ENCODE results near the gene DMKN. TPM values are rescaled to one million over a fixed set of nuclear protein-coding genes. Genes with fewer than 3 reads are reported as not detected.

DMKN gene
- total RNA-seq, 4 donors from 2014 or later, result 2.7 to 18.1 (median 10.0) TPM

DNA sequence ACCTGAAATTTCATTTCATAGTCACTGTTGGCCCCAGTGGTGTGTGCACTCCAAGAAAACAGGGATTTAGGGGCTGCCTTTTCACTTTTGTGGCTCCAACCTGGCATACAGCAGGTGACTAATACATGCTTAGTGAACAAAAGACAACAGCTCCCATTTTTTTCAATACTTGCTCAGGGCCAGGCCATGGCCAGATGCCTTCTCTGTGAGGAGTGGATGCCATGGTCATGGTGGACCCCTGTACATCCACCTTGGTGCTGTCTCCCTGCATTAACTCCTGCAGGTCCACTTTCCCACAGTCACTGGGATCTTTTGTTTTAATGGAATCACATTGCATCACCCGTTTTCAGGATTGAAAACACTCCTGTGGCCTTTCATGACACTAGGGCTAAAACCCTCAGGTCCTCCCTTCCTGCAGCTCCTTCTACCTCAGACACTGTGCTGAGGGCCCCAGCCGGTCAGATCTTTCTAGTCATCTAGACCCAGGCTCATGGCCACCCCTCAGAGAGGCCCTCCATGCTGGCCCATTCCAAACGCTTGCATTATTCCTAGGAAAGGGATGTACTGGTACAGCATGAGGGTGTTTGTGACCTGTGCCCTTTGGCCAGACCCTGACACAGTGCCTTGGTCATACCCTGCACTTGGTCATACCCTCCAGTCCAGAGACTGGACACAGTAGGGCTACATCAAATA, 30.8 kb upstream of the DMKN start:
- intact Hi-C loops (cut with DNase I; ENCODE audit: low total_unique reads), result loop anchor here (10.0 kb wide), 2 partner anchors 91 to 171 kb away; partner anchors contain the start of gene KMT2B
- Histone ChIP-seq H3K27me3 (no peaks in the 10 kb centered on the region), H3K4me3 (peak overlapping the region in 3 of 4 donors; percentile 75 to 85 (median 77)), H3K9me3 (no peaks in the 10 kb centered on the region), H3K27ac (peak overlapping the region in 2 of 4 donors; percentile 75 to 81), H3K36me3 (no peaks in the 10 kb centered on the region), H3K4me1 (peaks cover 14 to 21% (median 17%) of the 10 kb centered on the region in 4 donors)
- in situ Hi-C loops (cut with MboI; ENCODE audit: low pct_ligation_motif_present in 1 of 4, low pct_unique_long_range_greater_than_20kb in 1 of 4, low sequenced_read_pairs in 3 of 4), result no loop called here
- DNase-seq, result no peak
- WGBS, 2 donors (ENCODE audit: low coverage in 1 of 2), result 52% methylated on average over 3 of the region's 3 CpGs; no CpG with 5 or more reads in 1 of the 2 donors
- TF ChIP-seq, protein P1, sequence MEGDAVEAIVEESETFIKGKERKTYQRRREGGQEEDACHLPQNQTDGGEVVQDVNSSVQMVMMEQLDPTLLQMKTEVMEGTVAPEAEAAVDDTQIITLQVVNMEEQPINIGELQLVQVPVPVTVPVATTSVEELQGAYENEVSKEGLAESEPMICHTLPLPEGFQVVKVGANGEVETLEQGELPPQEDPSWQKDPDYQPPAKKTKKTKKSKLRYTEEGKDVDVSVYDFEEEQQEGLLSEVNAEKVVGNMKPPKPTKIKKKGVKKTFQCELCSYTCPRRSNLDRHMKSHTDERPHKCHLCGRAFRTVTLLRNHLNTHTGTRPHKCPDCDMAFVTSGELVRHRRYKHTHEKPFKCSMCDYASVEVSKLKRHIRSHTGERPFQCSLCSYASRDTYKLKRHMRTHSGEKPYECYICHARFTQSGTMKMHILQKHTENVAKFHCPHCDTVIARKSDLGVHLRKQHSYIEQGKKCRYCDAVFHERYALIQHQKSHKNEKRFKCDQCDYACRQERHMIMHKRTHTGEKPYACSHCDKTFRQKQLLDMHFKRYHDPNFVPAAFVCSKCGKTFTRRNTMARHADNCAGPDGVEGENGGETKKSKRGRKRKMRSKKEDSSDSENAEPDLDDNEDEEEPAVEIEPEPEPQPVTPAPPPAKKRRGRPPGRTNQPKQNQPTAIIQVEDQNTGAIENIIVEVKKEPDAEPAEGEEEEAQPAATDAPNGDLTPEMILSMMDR (IDR thresholded peaks at IDR 0.05), result no peak

DNA sequence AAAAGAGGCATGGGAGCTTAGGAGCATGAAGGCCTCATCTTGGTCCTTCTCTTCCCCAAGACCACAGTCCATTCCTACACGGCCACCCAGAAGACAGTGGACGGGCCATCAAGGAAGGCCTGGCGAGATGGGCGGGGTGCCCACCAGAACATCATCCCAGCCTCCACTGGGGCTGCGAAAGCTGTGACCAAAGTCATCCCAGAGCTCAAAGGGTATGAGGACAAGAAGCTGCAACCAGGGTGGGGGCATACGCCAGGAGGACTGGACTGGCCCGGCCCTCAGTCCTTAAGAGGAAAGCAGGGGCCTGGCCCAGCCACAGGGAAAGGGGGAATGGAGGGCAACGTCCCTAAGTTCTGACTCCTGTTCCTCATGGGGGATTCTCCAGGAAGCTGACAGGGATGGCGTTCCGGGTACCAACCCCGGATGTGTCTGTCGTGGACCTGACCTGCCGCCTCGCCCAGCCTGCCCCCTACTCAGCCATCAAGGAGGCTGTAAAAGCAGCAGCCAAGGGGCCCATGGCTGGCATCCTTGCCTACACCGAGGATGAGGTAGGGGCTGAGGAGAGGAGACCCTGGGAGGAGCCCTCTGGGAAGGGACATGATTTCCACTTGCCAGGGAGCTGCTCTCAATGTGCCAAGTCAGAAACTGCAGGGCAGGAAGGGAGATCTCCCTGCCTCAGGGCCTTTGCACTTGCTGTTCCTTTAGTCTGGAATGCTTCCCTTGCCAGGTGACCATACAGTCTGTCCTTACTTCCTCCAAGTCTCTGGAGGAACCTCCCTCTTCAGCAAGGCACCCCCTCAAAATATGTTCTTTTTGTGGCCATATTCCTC, 30.0 kb upstream of the DMKN start:
- no peak for DNase-seq
- no peaks in the 10 kb centered on the region for H3K36me3 ChIP-seq
- H3K27ac ChIP-seq, result no peak overlapping the region
- no peaks in the 10 kb centered on the region for H3K9me3 ChIP-seq
- intact Hi-C loops (cut with DNase I; ENCODE audit: low total_unique reads) (loop anchor here (10.0 kb wide), 2 partner anchors 91 to 171 kb away; partner anchors contain the start of gene KMT2B), in situ Hi-C loops (cut with MboI; ENCODE audit: low pct_ligation_motif_present in 1 of 4, low pct_unique_long_range_greater_than_20kb in 1 of 4, low sequenced_read_pairs in 3 of 4) (no loop called here)
- H3K27me3 ChIP-seq, result no peaks in the 10 kb centered on the region
- H3K4me1 ChIP-seq, result peaks cover 14 to 21% (median 17%) of the 10 kb centered on the region in 4 donors
- TF ChIP-seq POLR2AphosphoS5 (IDR thresholded peaks at IDR 0.05) (no peak), POLR2A (IDR thresholded peaks at IDR 0.05) (no peak), EP300 (IDR thresholded peaks at IDR 0.05; ENCODE audit: low read depth) (no peak)
- TF ChIP-seq, protein P1 (IDR thresholded peaks at IDR 0.05), result no peak
- H3K4me3 ChIP-seq, result no peak overlapping the region
- WGBS, 2 donors (ENCODE audit: low coverage in 1 of 2), result 95% methylated on average over 15 of the region's 15 CpGs; no CpG with 5 or more reads in 1 of the 2 donors

DNA sequence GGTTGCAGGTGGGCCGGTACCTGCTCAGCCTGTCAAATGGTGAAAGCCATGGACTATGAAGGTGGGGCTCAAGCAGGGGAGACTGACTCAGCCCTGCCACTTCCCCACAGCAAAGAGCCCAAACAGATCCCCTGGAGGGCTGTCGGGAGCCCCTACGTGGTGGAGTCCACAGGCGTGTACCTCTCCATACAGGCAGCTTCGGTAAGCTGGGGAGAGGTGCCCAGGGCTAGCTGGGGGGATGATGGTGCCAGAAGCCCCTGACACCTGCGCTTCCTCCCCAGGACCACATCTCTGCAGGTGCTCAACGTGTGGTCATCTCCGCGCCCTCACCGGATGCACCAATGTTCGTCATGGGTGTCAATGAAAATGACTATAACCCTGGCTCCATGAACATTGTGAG, 28.8 kb upstream of the DMKN start:
- no peak for DNase-seq
- no peaks in the 10 kb centered on the region for H3K36me3 ChIP-seq
- H3K27ac ChIP-seq, result no peak overlapping the region
- WGBS, 2 donors (ENCODE audit: low coverage in 1 of 2), result 94% methylated on average over 11 of the region's 11 CpGs; no CpG with 5 or more reads in 1 of the 2 donors
- no peak overlapping the region for H3K4me3 ChIP-seq
- intact Hi-C loops (cut with DNase I; ENCODE audit: low total_unique reads) (loop anchor here (10.0 kb wide), 2 partner anchors 93 to 173 kb away; partner anchors contain the start of gene KMT2B), in situ Hi-C loops (cut with MboI; ENCODE audit: low pct_ligation_motif_present in 1 of 4, low pct_unique_long_range_greater_than_20kb in 1 of 4, low sequenced_read_pairs in 3 of 4) (no loop called here)
- H3K27me3 ChIP-seq, result no peaks in the 10 kb centered on the region
- peaks cover 14 to 21% (median 17%) of the 10 kb centered on the region in 4 donors for H3K4me1 ChIP-seq
- TF ChIP-seq EP300 (IDR thresholded peaks at IDR 0.05; ENCODE audit: low read depth) (no peak), POLR2A (IDR thresholded peaks at IDR 0.05) (no peak), POLR2AphosphoS5 (IDR thresholded peaks at IDR 0.05) (no peak)
- TF ChIP-seq, protein P1 (IDR thresholded peaks at IDR 0.05), result no peak
- H3K9me3 ChIP-seq, result no peaks in the 10 kb centered on the region

DNA sequence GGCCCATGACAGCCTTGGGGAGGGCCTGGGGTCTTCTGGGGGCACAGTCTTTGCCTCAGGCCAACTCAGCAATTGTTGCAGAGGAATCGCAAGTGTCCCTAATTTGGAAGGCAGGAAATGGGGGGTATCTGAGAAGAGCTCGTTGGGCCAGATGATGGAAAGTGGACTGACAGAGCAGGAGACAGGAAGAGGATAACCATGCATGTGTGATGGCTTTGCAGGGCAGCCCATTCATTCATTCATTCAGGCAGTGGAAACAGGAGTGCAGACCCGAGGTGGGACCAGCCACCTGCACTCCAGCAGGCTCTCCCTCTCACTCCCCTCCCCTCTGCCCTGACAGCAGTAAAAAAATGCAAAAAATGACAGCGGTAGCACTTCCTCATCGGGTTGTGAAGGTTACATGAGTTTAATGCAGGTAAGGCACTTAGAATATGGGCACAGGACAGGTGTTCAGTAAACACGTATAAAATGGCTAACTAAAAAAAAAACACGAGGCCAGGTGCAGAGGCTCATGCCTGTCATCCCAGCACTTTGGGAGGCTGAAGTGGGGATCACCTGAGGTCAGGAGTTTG, 27.0 kb upstream of the DMKN start:
- no peak overlapping the region for H3K27ac ChIP-seq
- in situ Hi-C loops (cut with MboI; ENCODE audit: low pct_ligation_motif_present in 1 of 4, low pct_unique_long_range_greater_than_20kb in 1 of 4, low sequenced_read_pairs in 3 of 4), result no loop called here
- no peak for DNase-seq

More for the DNA sequence above, 27.0 kb upstream of the DMKN start:
- whole genome bisulfite sequencing, 2 donors (ENCODE audit: low coverage in 1 of 2), result 57 to 75% methylated on average over 3 to 7 of the region's 7 CpGs
- Histone ChIP-seq H3K4me3 (no peak overlapping the region), H3K9me3 (no peaks in the 10 kb centered on the region), H3K4me1 (peaks cover 5 to 11% (median 6%) of the 10 kb centered on the region in 4 donors), H3K36me3 (no peaks in the 10 kb centered on the region), H3K27me3 (no peaks in the 10 kb centered on the region)
- intact Hi-C loops (cut with DNase I; ENCODE audit: low total_unique reads), result loop anchor here (10.0 kb wide), 2 partner anchors 94 to 174 kb away; partner anchors contain the start of gene KMT2B
- TF ChIP-seq EP300 (IDR thresholded peaks at IDR 0.05; ENCODE audit: low read depth) (no peak), POLR2A (IDR thresholded peaks at IDR 0.05) (no peak), POLR2AphosphoS5 (IDR thresholded peaks at IDR 0.05) (no peak)
- TF ChIP-seq, protein P1 (IDR thresholded peaks at IDR 0.05), result no peak

Measured in transverse colon (tissue), 4 donors.